GM21786 (cell line): ENCODE measurements around the gene MYO1A.
"Not testable (repeated sequence)": the region's sequence is repeated elsewhere in the genome, so short reads cannot be mapped to it uniquely, and the experiment has no call there.

Experiments
- ATAC-seq: cut with Tn5 transposase; IDR thresholded peaks from one replicate; pipeline ENCODE4 v1.9.1; 2021; ENCODE audit not compliant: unreplicated experiment

The MYO1A gene

DNA sequence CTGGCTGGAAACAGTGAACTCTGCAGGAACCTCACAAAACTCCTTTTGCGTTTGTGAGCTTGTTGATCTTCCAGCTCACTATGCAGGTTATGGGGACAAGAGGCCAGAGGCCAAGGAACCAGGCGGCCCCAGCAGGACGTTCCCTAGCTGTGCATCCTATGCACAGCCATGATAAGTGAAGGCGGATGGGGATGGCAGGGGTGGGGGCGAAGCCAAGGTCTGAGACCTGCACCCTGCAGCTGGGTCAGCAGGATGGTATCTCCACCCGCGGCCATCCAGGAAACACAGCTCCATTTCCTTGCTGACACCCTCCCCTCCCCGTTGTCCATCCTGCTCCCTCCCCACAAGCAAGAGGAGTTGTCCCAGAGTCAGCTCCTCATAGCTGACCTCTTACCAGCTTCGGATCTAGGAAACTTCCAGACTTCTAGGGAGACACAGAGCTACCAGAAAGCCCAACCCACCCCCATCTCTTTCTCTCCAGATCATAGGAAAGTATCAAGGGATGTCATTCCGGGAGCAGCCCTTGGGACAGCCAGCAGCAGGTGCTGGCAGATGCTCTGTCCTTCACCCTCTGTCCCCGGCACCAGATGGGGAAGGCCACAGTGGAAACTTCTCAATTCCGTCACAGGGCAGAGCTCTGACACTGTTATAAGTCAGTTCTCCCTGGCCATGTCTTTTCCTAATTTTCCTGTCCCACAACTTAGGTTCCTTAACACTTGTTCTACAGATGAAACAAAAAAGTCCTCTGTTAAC lies 53.0 kb downstream of the MYO1A start:
- ATAC-seq = no peak

DNA sequence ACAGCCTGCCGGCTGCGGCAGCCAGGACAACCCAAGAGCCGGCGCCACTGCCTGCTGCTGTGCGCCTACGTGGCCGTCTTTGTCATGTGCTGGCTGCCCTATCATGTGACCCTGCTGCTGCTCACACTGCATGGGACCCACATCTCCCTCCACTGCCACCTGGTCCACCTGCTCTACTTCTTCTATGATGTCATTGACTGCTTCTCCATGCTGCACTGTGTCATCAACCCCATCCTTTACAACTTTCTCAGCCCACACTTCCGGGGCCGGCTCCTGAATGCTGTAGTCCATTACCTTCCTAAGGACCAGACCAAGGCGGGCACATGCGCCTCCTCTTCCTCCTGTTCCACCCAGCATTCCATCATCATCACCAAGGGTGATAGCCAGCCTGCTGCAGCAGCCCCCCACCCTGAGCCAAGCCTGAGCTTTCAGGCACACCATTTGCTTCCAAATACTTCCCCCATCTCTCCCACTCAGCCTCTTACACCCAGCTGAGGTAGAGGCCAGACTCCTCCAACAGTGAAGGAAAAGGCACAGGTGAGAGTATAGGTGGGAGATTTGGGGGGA lies 53.9 kb downstream of the MYO1A start:
- no peak for ATAC-seq

DNA sequence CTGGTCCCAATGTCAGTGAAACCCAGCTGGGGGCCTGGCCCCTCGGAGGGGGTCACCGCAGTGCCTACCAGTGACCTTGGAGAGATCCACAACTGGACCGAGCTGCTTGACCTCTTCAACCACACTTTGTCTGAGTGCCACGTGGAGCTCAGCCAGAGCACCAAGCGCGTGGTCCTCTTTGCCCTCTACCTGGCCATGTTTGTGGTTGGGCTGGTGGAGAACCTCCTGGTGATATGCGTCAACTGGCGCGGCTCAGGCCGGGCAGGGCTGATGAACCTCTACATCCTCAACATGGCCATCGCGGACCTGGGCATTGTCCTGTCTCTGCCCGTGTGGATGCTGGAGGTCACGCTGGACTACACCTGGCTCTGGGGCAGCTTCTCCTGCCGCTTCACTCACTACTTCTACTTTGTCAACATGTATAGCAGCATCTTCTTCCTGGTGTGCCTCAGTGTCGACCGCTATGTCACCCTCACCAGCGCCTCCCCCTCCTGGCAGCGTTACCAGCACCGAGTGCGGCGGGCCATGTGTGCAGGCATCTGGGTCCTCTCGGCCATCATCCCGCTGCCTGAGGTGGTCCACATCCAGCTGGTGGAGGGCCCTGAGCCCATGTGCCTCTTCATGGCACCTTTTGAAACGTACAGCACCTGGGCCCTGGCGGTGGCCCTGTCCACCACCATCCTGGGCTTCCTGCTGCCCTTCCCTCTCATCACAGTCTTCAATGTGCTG lies 54.6 kb downstream of the MYO1A start:
- no peak for ATAC-seq

DNA sequence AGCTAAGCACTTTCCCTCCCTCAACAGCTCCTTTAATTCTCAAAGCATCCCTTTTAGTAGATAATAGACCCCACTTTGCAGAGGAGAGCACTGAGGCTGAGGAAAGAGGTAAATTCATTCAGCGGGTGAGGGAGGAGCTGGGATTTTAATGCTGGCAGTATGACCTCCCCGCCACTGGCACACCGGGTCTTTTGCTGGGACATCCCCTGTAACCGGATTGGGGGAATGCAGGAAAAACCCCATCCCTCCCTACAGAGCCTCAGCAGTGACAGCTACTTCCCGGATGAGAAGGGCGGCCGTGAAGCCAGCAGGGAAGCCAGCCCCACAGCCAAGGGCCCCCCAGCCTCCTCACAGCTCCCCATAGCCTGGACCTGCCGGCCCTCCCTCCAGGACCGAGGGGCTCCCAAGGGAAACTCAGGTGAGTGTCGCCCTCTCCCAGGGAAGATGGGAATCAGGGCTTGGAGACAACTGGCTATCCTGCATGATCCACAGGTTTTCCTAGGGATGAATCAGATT lies 55.6 kb downstream of the MYO1A start:
- no peak for ATAC-seq

DNA sequence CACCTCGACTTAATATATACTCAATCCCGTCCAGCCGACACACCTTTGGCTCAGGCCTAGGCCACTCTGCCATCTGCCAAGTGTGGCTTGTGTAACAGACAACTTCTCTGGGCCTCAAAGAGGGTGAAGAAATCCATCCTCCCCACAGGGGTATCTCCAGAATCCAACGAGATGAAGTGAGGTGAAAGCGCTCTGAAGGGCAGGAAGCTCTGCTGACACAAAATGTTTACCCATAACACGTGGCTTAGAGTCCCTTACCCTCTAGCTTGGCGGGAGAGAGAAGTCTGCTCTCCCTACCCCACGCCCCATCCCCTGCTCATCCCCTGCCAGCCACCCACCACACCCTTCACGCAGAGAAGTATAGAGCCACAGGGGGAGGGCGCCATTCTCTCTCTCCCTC lies 56.6 kb downstream of the MYO1A start:
- ATAC-seq = no peak

DNA sequence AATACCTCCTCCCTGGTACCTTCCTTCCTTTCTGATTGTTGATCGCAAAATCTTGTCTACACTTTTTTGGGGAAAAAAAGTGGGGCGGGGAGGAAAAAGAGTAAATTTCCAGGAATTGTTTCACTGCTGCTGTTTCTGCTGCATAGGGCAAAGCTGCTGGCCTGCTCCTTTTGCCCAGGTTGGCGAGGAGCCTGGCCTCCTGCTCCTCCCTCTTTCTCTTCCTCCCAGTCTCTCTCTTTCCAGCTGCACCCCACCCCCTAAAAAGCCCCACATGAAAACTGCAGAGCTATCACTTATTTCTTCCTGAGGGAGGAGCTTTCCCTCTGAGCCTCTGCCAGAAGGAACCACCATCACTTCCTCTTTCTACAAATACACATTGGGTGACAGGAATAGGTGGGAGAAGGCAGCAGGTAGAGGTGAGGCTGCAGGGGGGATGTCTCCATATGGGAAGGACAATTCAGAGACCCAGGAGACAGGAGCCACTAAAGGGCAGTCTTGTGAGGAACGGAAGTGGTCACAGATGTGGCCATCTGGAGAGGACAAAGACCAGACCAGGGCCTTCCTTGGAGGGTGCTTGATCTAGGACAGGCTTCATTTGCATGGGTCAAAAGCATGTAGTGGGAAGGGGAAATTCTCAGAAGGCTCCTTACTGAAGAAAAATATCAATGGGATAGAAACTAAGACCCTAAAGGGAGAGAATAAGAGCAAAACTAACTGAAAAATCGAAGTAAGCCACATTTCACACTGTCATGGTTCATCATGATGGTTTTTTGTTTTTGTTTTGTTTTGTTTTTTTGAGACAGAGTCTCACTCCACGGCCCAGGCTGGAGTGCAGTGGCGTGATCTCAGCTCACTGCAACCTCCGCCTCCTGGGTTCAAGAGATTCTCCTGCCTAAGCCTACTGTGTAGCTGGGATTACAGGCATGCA lies 58.3 kb downstream of the MYO1A start:
- no peak for ATAC-seq

DNA sequence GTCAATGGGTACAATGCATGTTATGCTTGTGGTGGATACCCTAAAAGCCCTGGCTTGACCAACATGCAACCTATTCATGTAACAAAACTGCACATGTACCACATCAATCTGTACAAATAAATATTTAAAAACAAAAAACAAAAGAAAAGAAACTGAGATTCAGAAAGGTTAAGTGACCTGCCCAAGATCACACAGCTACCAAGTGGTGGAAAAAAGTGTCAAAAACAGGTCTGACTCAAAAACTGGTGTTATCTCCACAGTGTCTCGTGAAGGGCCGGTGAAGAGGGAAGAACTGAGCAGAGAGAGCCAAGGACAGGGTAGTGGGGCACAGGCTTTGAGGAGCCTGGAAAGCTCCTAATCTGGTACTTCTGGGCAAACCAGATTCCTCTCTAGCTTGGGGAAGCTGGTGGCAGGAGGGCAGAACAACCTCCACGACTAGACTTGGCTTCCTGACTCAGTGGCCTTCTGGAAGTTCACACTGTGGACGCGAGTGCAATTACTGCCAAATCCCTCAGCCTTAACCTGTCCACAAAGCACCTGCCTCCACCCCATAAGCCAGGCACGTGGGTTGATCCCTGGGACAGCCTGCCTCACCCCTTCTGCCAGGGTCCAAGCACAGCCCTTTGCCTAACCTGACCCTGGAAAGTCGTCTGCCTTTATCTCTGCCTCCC lies 59.1 kb downstream of the MYO1A start:
- no peak for ATAC-seq

DNA sequence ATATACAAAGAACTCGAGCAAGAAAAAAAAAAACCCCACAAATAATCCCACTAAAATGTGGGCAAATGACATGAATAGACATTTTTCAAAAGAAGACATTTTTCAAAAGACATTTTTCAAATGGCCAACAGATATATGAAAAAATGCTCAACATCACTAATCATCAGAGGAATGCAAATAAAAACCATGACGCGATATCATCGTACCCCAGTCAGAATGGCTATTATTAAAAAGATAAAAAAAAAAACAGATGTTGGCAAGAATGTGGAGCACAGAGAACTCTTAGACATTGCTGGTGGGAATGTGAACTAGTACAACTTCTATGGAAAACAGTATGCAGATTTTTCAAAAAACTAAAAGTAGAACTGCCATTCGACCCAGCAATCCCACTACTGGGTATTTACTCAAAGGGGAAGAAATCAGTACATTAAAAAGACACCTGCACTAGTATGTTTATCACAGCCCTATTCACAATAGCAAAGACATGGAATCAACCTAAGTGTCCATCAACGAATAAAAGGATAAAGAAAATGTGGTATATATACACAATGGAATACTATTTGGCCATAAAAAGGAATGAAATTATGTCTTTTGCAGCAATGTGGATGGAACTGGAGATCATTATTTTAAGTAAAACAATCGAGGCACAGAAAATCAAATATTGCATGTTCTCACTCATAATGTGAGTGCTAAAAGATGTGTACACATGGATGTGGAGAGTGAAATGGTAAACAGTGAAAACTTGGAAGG lies 59.9 kb downstream of the MYO1A start:
- no peak for ATAC-seq

DNA sequence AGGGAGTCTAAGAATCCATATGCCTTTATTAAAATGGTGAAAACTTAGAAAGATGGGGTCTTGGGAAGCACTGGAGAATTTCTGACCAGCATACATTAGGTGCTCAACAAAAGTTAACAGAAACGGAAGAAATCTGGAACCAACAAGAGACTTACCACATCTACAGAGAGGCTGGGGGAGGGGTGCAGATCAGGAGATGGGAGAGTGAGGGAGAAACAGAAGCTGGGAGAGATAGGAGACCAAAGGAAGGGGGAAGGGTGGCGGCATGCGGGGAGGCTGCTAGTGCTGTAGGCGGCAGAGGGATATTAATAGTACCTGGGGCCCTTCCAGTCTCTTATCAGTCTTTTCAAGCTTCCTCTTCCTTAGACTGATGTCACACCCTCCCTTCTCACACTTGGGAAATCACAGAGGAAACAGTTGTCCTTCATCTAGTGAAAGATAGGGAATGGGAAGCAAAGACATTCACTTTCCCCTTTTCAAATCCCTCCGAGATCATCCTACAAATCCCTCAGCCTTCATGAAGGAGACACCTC lies 61.7 kb downstream of the MYO1A start:
- no peak for ATAC-seq

DNA sequence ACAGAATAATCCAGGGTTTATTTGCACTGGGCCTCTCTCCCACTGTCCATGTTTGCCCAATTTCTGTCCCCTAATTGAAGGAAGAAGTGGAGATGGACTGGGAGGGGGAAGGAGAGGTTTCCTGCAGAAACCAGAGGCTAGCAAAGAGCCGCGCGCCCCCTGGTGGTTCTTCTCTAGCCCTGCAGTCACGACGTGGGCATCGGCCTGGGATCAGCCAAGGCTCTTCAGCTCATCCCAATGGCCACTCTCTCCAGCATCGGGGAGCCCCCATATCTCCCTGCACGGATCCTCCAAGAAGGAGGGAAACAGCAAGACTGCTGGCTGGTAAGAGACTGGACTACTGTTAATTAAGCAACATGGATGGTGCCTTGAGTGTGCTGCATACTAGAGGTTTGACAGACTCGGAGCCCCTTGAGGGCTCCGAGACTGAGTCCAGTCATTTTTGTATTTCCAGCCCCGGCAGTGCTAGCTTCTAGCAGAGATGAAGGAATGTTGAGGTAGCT lies 62.3 kb downstream of the MYO1A start:
- peak; percentile 55 for ATAC-seq

DNA sequence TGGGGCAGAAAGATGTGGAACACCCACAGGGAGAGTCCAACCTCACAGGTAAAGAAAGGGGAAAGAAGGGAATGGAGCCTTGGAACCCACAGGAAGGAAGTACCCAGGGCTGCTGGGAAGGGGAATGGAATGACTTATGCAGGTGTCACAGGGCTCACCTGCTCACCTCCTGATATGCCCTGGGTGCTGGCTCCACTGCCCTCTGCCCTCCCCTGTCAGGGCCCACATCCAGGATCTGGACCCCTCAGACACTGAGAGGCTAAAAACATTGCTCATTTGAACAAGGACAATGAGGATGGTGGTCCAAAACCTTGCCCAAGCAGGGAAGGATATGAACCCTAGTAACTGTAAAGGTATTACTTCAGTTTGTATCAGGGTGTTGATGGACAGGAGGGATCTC lies 62.9 kb downstream of the MYO1A start:
- no peak for ATAC-seq

DNA sequence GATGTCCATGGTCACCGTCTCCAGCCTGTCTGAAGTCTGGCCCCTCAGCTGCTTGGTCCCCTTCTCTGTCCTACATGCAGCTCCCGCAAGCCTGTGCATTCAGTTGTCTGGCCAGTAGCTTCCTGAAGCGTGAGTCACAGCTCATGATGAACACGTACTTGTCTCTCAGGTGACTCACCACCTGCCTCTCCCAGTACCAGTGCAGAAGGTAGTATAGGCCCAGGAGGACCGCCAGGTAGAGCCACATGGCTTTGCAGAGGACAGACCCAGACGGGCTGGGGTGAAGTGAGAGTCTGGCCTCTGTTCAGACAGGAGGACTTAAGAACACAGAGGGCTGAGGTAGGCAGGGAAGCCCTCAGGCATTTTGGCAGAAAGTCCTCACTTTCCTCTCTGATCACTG lies 64.2 kb downstream of the MYO1A start:
- not testable (repeated sequence) for ATAC-seq

DNA sequence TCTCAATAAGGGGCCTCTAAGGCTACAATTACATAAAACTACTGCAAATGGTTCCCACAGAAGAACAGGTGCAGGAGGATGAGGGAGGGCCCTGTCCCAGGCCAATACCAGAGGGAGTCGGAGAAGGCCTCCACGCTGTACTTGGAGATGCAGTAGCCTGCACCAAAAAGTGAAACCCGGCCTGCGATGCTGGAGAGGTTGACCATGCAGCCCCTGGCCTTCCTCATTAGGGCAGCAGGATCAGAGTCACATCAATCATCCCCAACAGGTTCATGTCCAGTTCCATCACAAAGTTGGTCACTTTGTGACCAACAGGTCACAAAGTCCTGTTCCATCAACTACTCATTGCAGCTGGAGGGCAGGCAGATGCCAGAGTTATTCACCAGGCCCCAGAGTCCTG lies 66.5 kb downstream of the MYO1A start:
- no peak for ATAC-seq

DNA sequence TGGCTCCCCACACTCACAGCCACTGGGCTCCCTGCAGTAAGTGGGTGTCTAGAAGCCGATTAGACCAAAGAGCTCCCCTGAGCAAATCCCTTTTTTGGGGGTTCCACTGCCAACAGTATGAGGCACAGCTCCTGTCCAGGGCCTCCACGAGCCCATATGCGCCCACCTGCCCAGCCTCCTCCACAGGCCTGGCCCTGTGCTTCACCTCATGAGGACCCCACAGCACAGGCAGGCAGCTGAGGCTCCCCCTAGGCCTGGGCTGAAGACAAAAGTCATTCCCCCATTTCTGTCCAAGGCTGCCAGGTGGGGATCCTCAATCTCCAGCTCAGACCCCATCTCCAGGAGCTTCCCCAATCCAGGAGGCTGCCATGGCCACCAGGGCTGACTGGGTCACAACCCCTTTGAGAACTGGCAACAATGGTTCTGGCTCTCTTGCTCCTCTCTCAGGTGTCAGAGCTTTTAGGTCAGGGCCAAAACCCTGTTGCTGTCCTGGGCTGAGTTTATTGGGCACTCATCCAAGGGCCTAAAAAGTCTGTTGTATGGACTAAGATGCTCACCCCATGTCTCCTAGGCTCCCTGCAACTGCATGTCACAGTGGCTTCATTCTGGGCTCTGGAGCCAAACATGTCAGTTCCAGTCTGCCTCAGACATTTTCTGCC lies 67.2 kb downstream of the MYO1A start:
- ATAC-seq = not testable (repeated sequence)

DNA sequence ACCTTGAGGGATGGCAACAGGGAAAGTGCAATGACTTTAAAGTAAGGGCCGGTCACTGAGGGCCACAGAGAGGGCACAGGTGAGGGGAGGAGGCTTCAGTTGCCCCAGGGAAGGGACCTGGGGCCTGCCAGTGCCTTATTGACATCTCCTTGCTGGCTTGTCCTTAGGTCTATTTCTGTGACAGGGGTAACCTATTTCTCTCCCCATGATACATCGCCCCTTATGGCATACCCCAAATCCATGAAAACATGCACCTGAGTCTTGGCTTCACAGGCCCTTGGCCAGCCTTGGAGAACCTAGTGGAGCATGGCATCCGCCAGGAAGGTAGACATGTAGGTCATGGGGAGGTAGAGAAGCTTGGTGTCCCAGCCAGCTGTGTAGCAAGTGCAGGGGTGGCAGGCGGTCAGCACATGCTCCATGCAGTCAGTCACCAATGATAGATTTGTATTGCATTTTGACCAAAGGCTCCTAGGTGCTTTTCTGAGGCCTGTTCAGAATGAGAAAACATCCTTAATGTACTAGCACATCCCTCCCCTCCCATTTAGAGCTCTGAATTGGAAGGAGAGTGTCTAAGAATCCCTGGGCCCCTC lies 68.9 kb downstream of the MYO1A start:
- no peak for ATAC-seq

DNA sequence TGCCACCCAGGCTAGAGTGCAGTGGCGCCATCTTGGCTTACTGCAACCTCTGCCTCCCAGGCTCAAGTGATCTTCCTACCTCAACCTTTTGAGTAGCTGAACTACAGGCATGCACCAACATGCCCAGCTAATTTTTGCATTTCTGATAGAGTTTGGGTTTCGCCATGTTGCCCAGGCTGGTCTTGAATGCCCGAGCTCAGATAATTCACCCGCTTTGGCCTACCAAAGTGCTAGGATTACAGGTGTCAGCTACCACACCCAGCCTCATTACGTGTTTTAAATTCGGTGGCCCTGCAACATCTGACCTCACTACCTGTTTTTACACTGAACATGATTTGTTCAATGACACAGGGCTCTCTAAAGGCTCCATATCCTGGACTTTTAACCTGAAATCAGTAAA lies 69.7 kb downstream of the MYO1A start:
- ATAC-seq = no peak

DNA sequence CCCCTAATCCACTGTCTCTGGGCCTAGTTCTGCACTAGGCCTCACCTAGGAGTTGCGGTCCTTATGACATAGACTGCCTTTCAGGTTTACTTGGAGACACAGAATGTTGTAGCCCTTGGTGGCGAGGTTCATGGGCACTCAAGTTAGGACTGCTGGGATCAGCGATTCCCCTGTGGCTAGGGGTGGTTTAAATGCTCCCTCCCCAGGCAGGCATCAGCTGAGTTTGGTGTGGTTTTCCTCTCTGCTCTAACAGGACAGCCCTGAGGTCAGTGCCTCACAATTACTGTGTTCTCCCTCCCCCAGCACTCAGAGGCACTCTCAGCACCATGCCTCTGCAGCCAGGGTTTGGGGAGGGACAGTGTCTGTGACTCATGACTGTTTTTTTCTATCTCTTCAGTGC lies 70.3 kb downstream of the MYO1A start:
- no peak for ATAC-seq
